Esophagus squamous epithelium (tissue), 4 donors: ENCODE results near the gene FAM156A.

Source experiments
- CTCF ChIP-seq, 6 experiments: fragments of 450-650 bp in 4 of 6; fragments of 200-600 bp in 2 of 6; sonication (generic) in 2 of 6; IDR thresholded peaks; one replicate each; pipeline ENCODE4 v1.5.1; 2016 to 2019; ENCODE audit warnings: antibody characterized with exemption in 6 of 6, mild to moderate bottlenecking in 4 of 6, moderate library complexity in 4 of 6
- POLR2A ChIP-seq, 4 donors: fragments of 450-650 bp; IDR thresholded peaks; one replicate each; pipeline ENCODE4 v1.6.1; 2017; ENCODE audit warnings: antibody characterized with exemption in 4 of 4, mild to moderate bottlenecking in 4 of 4, moderate library complexity in 3 of 4

GRCh38 chrX:52995987-52996331 is 37.6 kb upstream of the FAM156A start:
- TF ChIP-seq CTCF (IDR thresholded peaks at IDR 0.05) (no peak), POLR2A (IDR thresholded peaks at IDR 0.05) (no peak)
